GM18526 (cell line): Measurements from ENCODE around the gene GORAB.

Experiments used
- POLR2A ChIP-seq: IDR thresholded peaks from 3 replicates; pipeline ENCODE4 v1.6.1; 2011; ENCODE audit not compliant: insufficient read length; ENCODE audit errors: extremely low read depth

The GORAB gene

GRCh38 chr1:170596701-170597100, 64.7 kb downstream of the GORAB start:
- TF ChIP-seq POLR2A = no peak

- no peak for TF ChIP-seq POLR2A
Measured at GRCh38 chr1:170598618-170599017, 66.7 kb downstream of the GORAB start.

- no peak for TF ChIP-seq POLR2A
Measured at GRCh38 chr1:170599033-170599432, 67.1 kb downstream of the GORAB start.

GRCh38 chr1:170601866-170602265, 69.9 kb downstream of the GORAB start:
- no peak for TF ChIP-seq POLR2A
